ENCODE results near the gene DPY19L1.

DNA sequence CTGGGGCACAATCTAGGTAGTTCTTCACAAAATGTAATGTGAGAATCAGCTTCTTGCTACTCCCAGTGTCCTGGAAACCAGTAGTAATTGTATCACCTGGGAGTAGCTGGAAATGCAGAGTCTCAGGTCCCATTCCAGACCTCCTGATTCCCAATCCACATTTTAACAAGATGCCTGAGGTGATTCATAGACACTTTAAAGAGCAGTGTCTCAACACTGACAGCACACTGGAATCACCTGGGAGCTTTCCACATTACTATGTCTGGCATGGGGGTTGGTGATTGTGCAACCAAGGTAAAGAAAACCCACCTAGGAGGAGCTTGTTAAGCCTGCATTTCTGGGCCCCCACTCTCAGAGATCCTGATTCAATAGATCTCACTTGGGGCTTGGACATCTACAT lies 11.1 kb downstream of the DPY19L1 start:
- TF ChIP-seq CTCF (conservative IDR thresholded peaks at IDR 0.05; ENCODE audit: low read length), result no peak
- TF ChIP-seq EZH2phosphoT487 (IDR thresholded peaks at IDR 0.05; ENCODE audit: borderline replicate concordance, low read depth, low read length), result no peak

All from OCI-LY7 (cell line).